HG03457 (cell line): ENCODE measurements around the gene ZNF141.
"Not testable (repeated sequence)": the region's sequence is repeated elsewhere in the genome, so short reads cannot be mapped to it uniquely, and the experiment has no call there.

Experiments
- ATAC-seq: cut with Tn5 transposase; IDR thresholded peaks from one replicate; pipeline ENCODE4 v1.9.1; 2021; ENCODE audit warnings: moderate number of reproducible peaks; ENCODE audit not compliant: unreplicated experiment

The ZNF141 gene

GRCh38 chr4:337143-337931 is at the start of gene ZNF141:
TSS of gene ZNF141 (plus strand) at chr4:337814. CDS start at chr4:337984, 170 bp downstream.
- ATAC-seq, result peak; percentile 94

GRCh38 chr4:288891-289290 is 48.7 kb upstream of the ZNF141 start:
- no peak for ATAC-seq

DNA sequence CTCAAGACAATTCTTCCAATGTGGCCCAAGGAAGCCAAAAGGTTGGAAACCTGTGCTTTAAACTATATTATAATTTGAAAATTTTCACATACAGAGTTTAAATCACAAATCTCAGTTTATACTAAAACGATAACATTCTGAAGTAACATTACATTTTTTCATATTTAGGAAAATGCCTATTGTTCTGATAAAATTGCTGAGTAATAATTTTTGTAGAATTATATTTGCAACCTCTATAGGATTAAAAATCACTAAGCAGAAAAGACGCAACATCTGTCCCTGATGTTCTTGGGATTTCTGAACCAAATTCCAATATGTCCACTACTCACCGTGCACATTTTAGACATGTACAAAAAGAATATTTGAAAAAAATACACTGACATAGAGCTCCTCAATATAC is 42.9 kb upstream of the ZNF141 start:
- ATAC-seq, result no peak

GRCh38 chr4:302381-302780 is 35.2 kb upstream of the ZNF141 start:
- ATAC-seq, result no peak

DNA sequence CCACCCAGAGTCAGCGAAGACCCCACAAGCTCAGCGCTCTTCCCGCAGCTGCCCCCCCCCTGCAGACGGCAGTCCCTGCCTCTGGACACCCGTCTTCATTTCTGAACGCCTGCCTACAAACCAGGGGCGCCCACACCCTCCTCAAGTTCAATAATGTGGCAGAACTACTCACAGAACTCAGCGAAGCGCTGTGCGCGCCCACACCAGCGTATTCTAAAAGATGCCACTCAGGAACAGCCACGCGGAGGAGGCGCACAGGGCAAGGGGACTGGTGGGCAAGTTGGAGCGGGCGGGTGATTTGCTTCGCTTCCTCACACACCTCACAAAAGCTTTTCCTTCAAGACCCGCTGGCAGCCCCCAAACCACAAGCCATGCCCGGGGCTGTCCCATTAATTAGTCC is 33.1 kb upstream of the ZNF141 start:
- ATAC-seq, result not testable (repeated sequence)

DNA sequence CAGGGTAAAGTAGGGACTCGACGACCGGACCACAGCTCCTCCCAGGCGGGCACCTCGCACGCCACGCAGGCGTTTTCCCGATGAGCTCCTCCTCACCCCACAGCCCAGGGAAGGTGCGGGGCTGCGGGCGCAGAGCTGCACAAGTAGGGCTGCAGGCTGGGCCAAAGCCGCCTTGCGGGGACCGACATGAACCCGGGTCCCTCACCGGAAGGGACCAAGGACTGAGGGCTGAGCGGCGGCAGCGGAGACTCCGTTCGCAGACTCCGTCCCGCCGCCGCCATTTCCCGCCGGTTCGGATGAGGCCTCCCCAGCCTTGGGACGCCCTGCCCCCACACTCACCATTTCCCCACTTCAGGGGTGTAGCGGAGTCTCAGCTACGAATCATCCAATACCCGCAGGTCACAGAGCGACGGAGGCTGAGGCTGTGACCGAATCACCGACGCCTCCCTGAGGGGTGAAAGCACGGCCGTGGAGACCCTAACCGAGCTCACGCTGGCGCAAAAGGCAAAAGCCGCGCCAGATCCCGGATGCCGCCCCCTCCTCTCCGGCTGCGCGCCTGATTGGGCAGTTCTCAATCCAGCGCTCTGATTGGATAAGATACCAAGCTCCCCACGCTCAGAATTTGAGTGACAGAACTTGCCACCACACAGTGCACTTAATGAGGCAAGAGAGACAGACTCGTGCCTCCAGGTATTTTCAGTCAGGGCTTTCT is 32.5 kb upstream of the ZNF141 start, which contains the start of gene ZNF732:
Gene ZNF732 (minus strand): TSS at position 506 of the 712 bp plus-strand sequence. CDS start 164 bp downstream, at position 342.
- no peak for ATAC-seq

DNA sequence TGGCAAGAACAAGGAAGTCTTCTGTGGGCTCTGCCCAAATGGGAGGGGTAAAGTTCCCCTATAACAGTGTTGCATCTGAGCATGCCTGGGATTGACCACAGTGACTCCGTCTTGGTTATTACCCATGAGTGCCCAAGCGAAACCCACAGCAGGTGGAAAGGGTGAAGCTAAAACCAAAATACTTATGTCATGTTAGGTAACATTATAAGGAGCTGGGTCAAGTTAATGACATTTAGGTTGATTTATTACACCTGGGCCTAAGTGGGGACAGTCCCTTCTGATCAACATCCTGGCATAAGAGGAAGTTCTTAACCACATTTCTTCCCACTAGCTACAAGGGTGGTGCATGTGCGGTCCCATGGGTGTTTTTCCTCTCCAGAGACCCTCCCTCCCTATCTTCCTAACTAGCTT is 31.1 kb upstream of the ZNF141 start:
- no peak for ATAC-seq

GRCh38 chr4:309807-310206 is 27.8 kb upstream of the ZNF141 start:
- no peak for ATAC-seq

GRCh38 chr4:314296-314903 is 23.2 kb upstream of the ZNF141 start:
- no peak for ATAC-seq

DNA sequence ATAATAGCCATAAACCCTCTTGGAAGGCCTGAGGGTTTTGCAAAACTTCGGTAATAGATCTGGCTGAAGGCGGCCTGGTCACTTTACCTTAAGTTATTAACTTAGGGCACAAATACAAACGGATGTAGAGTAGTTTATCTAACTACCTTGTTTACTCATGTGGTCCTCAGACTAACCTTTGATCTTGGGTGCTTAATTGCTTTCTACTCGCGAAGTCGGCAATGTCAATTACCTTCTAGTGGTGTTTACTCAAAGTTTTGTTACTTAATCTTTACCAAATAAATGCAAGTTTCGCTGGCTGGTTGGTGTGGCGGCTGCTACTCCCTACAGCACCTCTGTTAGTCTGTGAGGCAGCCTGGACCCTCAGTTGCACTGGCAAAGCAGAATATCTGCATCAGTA is 8.9 kb upstream of the ZNF141 start:
- no peak for ATAC-seq

- no peak for ATAC-seq
Observed at GRCh38 chr4:335515-335914, 2.1 kb upstream of the ZNF141 start.

- ATAC-seq, result no peak
Observed at GRCh38 chr4:336099-336892, 1.3 kb upstream of the ZNF141 start.

DNA sequence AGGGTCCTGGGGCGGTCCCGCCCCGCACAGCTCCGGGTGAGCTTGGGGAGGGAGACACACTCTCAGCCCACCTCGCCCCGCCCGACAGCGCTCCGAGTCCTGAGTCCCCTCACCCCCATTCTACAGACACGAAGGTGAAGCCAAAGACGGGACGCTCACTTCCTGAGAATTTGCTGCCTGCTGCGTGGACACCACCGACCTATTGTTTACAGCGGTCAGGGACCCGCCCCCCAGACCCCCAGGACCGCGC is 796 bp upstream of the ZNF141 start:
- ATAC-seq, result peak; percentile 4

- ATAC-seq, result peak; percentile 31
Observed at GRCh38 chr4:337932-338758, 531 bp downstream of the ZNF141 start.

- ATAC-seq, result no peak
Observed at GRCh38 chr4:338759-339097, 1.1 kb downstream of the ZNF141 start.

- ATAC-seq, result no peak
Observed at GRCh38 chr4:340011-340410, 2.4 kb downstream of the ZNF141 start.

DNA sequence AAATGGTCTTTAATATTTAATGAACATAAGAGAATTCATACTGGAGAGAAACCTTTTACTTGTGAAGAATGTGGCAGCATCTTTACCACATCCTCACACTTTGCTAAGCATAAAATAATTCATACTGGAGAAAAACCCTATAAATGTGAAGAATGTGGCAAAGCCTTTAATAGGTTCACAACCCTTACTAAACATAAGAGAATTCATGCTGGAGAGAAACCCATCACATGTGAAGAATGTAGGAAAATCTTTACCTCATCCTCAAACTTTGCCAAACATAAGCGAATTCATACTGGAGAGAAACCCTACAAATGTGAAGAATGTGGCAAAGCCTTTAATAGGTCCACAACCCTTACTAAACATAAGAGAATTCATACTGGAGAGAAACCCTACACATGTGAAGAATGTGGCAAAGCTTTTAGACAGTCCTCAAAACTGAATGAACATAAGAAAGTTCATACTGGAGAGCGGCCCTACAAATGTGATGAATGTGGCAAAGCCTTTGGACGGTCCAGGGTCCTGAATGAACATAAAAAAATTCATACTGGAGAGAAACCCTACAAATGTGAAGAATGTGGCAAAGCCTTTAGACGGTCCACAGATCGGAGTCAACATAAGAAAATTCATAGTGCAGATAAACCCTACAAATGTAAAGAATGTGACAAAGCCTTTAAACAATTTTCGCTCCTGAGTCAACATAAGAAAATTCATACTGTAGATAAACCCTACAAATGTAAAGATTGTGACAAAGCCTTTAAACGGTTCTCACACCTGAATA is 35.6 kb downstream of the ZNF141 start:
- no peak for ATAC-seq

- no peak for ATAC-seq
Observed at GRCh38 chr4:374298-375160, 36.9 kb downstream of the ZNF141 start.
